ENCODE data around the gene DNAAF1.

DNA sequence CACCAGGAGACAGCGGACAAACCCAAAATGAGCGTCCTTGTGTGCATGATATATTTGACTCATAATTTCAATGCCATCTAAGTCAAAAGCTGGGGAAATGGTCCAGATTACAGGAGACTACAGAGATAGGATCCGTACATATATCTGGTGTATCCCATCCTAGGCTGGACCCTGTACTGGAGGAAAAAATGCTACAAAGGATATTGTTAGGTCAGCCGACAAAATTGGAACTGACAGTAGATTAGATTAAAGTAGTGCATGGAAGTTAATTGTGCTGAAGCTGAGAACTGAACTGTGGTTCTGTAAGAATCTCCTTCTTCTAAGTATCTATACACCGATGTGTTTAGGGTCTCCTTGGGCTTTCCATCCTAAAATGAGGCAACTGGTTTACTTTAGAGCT, 70.4 kb downstream of the DNAAF1 start:
- TF ChIP-seq TAF1 (IDR thresholded peaks at IDR 0.05; ENCODE audit: borderline replicate concordance, low read depth, low read length) (no peak), POLR2A (IDR thresholded peaks at IDR 0.05; ENCODE audit: low read depth, low read length) (no peak)

All from GM12892 (cell line).